ENCODE data around the gene SH3BP1. TPM values are rescaled to one million over a fixed set of nuclear protein-coding genes. Genes with fewer than 3 reads are reported as not detected.

SH3BP1 gene
- total RNA-seq, 4 donors from 2014 or later: 4.3 to 21.2 (median 7.8) TPM

GRCh38 chr22:37705205-37705604 is 65.7 kb downstream of the SH3BP1 start:
- no peak for TF ChIP-seq CTCF (IDR thresholded peaks at IDR 0.05; ENCODE audit: low read depth)

Small RNA genes lying within 50 kb of the gene (small RNA-seq; reads per million reads assigned to genes)
- gene RN7SL385P: not detected

Other genes with a start within 250 kb of the SH3BP1 start
- not detected for gene ELFN2, start 212.2 kb upstream of the SH3BP1 start, total RNA-seq
- gene MFNG, start 153.3 kb upstream of the SH3BP1 start, total RNA-seq: 10 to 100 TPM in 3 of 4 donors, 1 to 10 TPM in 1; 9.0 to 24.3 (median 17.3) TPM
- 10 to 100 TPM in 1 of 4 donors, 1 to 10 TPM in 3; 1.9 to 11.7 (median 3.6) TPM for gene CARD10, start 120.3 kb upstream of the SH3BP1 start, total RNA-seq
- 10 to 100 TPM; 11.3 to 24.5 (median 11.7) TPM for gene CDC42EP1, start 79.2 kb upstream of the SH3BP1 start, total RNA-seq
- 1 to 10 TPM in 1 of 4 donors, not detected in 3; 1.3 TPM for gene LGALS2, start 59.6 kb upstream of the SH3BP1 start, total RNA-seq
- 10 to 100 TPM; 13.7 to 48.8 (median 35.5) TPM for gene GGA1, start 30.8 kb upstream of the SH3BP1 start, total RNA-seq
- gene PDXP, start 19.1 kb downstream of the SH3BP1 start, total RNA-seq: 1 to 10 TPM; 2.4 to 4.1 (median 2.5) TPM
- 1,000 to 10,000 TPM; 2,452 to 3,056 (median 2,775) TPM for gene LGALS1, start 36.0 kb downstream of the SH3BP1 start, total RNA-seq
- gene NOL12, start 46.7 kb downstream of the SH3BP1 start, total RNA-seq: 10 to 100 TPM; 18.7 to 35.8 (median 21.4) TPM
- gene TRIOBP, start 57.4 kb downstream of the SH3BP1 start, total RNA-seq: 100 to 1,000 TPM in 1 of 4 donors, 10 to 100 TPM in 3; 46.6 to 160 (median 77.6) TPM
- gene GCAT, start 168.3 kb downstream of the SH3BP1 start, total RNA-seq: 10 to 100 TPM in 2 of 4 donors, 1 to 10 TPM in 2; 5.9 to 27.1 (median 9.8) TPM
- not detected for gene GALR3, start 183.7 kb downstream of the SH3BP1 start, total RNA-seq
- gene ANKRD54, start 204.7 kb downstream of the SH3BP1 start, total RNA-seq: 10 to 100 TPM; 12.7 to 27.7 (median 24.7) TPM
- 100 to 1,000 TPM; 271 to 369 (median 304) TPM for gene EIF3L, start 209.8 kb downstream of the SH3BP1 start, total RNA-seq